ENCODE data around the gene TMEM114.

The TMEM114 gene

GRCh38 chr16:8548166-8548565 lies 42.1 kb downstream of the TMEM114 start:
- no peak for DNase-seq (ENCODE audit: low read depth)

- no peak for DNase-seq (ENCODE audit: low read depth)
Observed at GRCh38 chr16:8547762-8548161, 42.5 kb downstream of the TMEM114 start.

GRCh38 chr16:8544406-8544805 lies 45.9 kb downstream of the TMEM114 start:
- DNase-seq (ENCODE audit: low read depth): no peak

GRCh38 chr16:8543258-8543657 lies 47.1 kb downstream of the TMEM114 start:
- no peak for DNase-seq (ENCODE audit: low read depth)

- DNase-seq (ENCODE audit: low read depth): no peak
Observed at GRCh38 chr16:8542393-8542792, 47.9 kb downstream of the TMEM114 start.

GRCh38 chr16:8541868-8542267 lies 48.4 kb downstream of the TMEM114 start:
- DNase-seq (ENCODE audit: low read depth): no peak

- no peak for DNase-seq (ENCODE audit: low read depth)
Observed at GRCh38 chr16:8537691-8538342, 52.5 kb downstream of the TMEM114 start.

GRCh38 chr16:8533509-8533908 lies 56.8 kb downstream of the TMEM114 start:
- no peak for DNase-seq (ENCODE audit: low read depth)

GRCh38 chr16:8530752-8531384 lies 59.4 kb downstream of the TMEM114 start:
- DNase-seq (ENCODE audit: low read depth): no peak

GRCh38 chr16:8528471-8528870 lies 61.8 kb downstream of the TMEM114 start:
- DNase-seq (ENCODE audit: low read depth): no peak

GRCh38 chr16:8523932-8524331 lies 66.4 kb downstream of the TMEM114 start:
- DNase-seq (ENCODE audit: low read depth): no peak

GRCh38 chr16:8522757-8523156 lies 67.6 kb downstream of the TMEM114 start:
- DNase-seq (ENCODE audit: low read depth): no peak

GRCh38 chr16:8519643-8520042 lies 70.7 kb downstream of the TMEM114 start:
- DNase-seq (ENCODE audit: low read depth): no peak
